ENCODE results near the gene STAT5B.
"Not testable (repeated sequence)": the region's sequence is repeated elsewhere in the genome, so short reads cannot be mapped to it uniquely, and the experiment has no call there.

Gene STAT5B

DNA sequence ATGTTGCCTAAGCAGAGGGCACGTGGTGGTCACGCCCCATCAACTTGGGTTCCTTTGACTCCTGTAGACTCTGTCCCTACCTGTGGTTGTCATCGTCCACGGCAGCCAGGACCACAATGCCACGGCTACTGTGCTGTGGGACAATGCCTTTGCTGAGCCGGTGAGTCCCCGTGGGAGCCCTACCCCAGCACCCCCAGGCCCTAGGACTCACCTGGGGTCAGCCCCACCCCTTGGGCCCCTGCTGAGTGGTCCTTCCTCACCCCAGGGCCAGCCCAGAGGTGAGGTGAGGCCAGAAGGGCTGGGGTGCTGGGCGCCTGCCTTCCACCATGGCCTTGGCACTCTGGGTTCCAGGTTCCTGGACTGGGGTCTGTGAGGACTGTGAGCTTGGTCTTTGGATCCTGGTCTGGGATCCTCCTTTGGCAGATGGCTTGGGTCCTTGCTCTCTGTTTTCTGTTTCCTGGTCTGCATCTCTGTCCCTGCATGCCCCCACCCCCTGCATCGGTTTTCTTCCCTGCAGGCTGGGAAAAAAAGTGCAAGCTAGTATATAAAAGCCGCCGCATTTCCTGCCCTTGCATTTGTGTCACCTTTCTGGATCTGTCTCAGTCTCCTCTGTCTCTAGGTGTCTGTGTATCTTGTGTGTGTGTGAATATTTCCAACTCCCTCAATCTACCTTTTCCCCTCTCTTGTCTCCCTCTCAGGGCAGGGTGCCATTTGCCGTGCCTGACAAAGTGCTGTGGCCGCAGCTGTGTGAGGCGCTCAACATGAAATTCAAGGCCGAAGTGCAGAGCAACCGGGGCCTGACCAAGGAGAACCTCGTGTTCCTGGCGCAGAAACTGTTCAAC is 29.6 kb upstream of the STAT5B start:
- DNase-seq (ENCODE audit: low spot score) = no peak

DNA sequence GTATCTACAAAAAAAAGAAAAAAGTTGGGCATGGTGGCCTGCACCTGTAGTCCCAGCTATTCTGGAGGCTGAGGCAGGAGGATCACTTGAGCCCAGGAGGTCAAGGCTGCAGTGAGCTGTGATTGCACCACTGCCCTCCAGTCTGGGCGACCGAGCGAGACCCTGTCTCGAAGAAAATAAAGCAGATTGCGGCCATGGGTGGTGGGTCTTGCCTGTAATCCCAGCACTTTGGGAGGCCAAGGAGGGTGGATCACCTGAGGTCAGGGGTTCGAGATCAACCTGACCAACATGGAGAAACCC is 28.8 kb upstream of the STAT5B start:
- not testable (repeated sequence) for DNase-seq (ENCODE audit: low spot score)

DNA sequence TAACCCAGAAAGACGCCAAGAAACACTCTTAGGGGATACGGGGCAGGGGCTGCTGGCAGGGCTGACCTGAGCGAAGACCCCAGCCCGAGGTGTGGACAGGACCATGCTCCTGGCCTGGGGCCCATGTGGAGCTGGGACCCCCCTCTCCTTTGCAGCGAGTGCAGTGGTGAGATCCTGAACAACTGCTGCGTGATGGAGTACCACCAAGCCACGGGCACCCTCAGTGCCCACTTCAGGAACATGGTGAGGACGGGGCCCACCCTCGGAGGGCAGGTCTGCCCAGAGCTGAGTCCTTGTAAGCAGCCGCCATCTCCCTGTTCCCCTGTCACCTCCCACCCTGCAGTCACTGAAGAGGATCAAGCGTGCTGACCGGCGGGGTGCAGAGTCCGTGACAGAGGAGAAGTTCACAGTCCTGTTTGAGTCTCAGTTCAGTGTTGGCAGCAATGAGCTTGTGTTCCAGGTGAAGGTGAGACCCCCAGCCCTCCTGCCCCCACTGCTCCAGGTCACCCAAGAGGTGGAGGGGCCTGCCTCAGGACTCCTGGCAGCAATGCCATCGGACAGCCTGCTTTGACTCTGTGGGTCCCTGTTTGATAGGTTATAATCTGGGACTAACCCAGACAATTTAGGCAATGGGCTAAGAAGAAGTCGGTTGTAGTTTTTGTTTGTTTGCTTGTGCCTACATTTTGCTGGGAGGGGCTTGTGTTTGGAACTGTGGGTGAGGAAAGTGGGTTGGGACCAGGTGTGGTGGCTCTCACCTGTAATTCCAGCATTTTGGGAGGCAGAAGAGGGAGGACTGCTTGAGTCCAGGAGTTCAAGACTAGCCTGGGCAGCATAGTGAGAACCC is 28.2 kb upstream of the STAT5B start:
- DNase-seq (ENCODE audit: low spot score) = no peak

DNA sequence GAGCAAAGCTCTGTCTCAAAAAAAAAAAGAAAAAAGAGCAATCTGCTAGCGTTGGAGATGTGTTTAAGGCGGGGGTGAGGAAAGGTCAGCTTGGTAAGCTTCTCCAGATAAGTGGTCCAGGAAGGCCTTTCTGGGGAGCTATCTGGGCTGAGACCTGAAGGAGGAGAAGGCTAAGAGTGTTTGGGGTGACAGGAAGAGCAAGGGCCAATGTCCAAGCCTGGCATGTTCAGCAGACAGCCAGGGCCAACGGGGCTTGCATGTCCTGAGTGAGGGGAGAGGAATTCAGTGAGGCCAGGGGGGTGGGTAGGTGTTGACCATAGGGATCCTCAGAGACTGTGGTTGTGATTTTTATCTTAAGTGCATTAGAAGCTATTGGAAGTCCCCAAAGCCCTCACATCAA is 27.5 kb upstream of the STAT5B start:
- DNase-seq (ENCODE audit: low spot score) = no peak

DNA sequence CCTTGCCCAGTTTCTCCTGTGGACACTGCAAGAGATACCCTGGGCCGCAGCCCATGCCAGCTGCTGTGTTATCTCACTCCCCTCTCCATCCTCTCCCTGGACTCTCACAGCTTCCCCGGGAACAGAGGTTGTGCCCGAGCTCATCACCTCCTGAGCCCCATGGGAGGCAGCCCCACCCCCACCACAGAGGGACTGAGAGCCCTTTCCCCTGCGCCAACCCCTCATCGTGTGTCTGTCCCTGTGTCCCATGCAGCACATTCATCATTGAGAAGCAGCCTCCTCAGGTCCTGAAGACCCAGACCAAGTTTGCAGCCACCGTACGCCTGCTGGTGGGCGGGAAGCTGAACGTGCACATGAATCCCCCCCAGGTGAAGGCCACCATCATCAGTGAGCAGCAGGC is 24.8 kb upstream of the STAT5B start:
- no peak for DNase-seq (ENCODE audit: low spot score)

DNA sequence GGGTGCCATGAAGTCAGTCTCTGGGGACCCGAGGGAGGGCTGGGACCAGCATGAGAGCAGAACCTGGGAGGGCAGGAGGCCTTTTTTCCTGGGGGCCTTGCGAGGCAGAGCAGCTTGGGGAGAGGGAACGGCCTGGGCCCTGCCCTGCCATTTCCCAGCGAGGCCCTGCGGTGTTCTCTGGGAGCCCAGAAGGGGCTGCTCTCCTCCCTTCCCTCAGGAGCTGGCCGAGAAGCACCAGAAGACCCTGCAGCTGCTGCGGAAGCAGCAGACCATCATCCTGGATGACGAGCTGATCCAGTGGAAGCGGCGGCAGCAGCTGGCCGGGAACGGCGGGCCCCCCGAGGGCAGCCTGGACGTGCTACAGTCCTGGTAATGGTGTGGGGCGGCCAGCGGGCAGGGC is 23.7 kb upstream of the STAT5B start:
- DNase-seq (ENCODE audit: low spot score) = not testable (repeated sequence)

DNA sequence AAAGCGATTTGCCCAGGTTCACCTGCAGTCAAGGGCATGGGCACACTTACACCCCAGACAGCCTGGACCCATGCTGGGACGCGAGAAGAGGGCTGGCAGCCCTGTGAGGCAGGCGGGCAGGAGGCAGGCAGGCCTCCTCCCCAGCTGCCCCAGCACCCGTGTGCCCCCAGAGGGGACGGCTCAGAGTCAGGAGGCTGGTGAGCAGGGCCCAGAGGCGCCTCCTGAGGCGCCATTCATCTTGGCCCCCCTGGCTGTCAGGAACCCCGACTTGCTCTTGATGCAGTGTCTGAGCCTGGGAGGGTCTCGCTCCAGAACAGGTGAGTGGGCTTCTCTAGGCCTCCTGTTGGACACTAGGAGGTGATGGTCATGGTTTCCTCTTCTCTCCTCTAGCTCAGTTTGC is 23.2 kb upstream of the STAT5B start:
- not testable (repeated sequence) for DNase-seq (ENCODE audit: low spot score)

DNA sequence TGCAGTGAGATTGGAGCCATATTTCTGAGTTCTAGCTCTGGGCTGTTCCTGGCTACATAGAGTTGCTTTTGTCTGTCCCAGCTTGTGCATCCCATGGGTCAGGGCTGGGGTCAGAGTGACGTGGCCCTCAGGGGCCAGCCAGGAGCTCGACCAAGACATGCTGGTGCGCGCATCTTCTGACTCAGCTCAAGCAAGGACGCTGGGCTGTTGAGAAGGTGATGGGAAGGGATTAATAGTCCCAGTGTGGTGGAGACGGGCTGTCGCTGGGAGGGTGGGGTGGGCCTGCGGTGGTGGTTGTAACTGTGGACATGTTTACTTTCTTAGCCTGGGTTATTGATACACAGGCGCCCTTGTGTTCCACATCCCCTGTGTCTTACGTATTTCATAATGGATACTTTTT is 21.6 kb upstream of the STAT5B start:
- not testable (repeated sequence) for DNase-seq (ENCODE audit: low spot score)

DNA sequence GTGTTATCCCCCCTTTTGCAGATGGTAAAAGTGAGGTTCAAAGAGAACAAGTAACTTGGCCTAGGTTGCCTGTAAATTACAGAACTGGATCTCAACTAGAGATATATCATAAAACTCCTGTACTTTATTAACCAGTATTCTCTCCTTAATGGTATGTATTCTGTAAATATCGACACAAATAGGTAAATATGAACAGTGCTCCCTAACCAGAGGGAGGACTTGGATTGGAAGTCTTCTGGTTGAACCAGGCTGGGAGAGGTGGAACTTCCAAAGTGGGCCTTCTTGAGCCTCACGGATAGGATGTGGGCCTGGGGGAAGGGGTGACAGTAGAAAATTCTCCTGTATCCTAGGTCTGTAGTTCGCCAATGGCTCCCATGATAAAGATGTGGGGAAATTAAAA is 19.8 kb upstream of the STAT5B start:
- DNase-seq (ENCODE audit: low spot score) = no peak

DNA sequence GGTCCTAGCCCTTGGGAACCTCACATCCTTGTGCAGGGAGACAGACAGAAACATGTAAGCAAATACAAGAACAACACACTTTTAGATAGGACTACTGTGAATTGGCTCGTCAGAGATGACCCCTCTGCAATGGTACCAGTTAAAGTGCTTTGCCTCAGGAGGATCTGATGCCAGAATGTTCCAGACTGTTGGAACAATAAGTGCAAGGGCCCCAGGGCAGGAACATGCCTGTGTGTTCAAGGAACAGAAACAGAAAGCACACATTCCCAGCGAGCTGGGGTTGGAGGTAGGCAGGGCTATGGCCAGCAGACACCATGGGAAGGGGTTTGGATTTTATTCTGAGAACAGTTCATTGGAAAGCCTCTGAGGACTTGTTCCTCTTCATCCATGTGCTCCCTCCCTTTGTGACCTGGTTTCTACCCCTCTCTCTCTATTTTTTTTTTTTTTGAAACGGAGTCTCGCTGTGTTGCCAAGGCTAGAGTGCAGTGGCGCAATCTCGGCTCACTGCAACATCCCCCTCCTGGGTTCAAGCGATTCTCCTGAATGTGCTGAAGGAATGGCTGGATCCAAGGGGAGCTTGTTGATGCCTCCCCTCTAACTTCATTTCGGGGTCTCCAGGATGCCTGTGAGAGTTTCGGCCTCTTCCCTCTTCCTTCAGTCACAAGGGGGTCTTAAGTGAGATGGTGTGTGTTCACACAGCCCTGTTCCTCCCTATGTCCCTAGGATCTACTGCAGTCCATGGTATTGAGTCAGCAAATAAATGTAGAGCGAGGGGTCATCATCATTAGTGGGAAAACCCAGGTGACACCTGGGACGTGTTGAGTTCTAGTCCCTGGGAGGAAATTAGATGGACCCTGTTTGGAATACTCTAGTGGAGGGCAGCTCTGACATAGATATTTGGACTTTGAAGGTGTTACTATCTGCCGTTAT is 18.5 kb upstream of the STAT5B start:
- no peak for DNase-seq (ENCODE audit: low spot score)

DNA sequence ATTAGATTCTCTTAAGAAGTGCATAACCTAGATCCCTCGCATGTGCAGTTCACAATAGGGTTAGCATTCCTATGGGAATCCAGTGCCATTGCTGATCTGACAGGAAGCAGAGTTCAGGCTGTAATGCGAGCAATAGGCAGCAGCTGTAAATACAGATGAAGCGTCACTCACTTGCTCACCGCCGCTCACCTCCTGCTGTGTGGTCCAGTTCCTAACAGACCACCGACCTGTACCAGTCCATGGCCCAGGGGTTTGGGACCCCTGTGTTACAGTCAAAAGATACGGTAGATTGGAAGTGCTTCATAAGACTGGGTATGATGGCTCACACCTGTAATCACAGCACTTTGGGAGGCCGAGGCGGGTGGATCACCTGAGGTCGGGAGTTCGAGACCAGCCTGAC is 14.9 kb upstream of the STAT5B start:
- no peak for DNase-seq (ENCODE audit: low spot score)

DNA sequence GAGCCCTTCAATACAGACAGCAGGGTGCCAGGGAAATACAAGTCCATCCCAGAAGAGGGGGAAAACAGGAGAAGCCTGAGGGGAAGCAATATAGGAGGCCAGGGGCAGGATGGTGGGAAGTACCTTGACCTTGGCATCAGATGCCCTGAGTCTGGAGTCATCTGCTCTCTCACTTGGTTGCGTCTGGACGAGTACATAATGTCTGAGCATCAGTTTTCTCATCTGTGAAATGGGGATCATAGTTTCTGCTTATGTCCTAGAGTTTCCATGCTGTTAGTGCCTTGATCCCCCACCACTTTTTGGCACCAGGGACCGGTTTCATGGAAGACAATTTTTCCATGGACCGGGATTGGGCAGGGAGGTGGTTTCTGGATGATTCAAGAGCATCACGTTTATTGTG is 14.4 kb upstream of the STAT5B start:
- DNase-seq (ENCODE audit: low spot score) = no peak

DNA sequence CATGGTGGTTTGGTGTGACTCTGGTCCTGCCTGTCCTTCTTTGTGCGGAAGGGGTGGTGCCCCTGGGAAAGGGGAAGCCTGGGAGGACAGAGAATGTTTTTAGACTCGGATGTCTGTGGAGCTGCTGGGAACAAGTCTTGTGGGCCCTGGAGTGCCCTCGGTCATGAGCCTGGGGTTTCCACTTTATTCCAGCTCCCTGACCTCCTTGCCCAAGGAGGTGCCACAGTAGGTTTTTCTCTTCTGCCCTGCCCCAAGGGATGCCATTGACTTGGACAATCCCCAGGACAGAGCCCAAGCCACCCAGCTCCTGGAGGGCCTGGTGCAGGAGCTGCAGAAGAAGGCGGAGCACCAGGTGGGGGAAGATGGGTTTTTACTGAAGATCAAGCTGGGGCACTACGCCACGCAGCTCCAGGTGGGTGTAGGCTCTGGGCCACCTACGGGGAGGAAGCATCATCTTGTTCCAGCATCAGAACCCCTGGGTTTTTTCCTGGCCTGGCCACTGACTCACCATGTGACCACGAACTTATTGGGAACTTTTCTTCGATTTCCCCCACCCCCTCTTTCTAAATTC is 13.5 kb upstream of the STAT5B start:
- no peak for DNase-seq (ENCODE audit: low spot score)

DNA sequence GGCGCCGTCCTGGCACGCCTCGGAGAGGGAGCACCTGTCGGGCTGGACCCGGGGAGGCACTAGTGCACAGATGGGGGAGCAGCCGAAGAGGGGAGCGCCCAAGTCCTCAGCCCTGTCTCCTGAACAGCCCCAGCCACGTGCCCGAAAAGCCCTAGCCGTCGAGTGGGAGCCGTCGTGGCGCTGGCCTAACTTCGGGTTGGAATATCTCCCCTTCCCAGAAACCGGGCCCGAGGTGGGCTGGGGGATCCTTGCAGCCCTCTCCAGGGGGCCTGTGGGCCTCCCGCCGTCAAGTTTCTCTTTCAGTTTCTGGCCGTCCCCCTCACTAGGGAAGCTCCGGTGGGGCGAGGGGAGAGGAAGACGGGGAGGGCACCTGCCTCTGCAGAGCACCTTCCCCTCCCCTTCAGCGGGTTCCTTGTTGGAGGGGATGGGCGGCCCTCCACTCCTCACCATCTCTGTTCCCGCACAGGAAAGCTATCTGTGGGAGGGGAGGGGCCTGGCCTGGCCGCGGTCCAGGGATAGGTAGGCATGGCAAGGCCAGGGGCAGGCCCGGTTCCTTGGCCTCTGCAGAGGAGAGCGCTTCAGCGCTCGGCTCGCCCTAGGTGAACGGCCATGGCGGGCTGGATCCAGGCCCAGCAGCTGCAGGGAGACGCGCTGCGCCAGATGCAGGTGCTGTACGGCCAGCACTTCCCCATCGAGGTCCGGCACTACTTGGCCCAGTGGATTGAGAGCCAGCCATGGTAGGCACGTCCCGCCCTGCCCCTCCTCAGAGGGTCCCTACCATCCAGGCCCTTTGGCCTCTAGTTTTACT is 12.8 kb upstream of the STAT5B start:
- no peak for DNase-seq (ENCODE audit: low spot score)

DNA sequence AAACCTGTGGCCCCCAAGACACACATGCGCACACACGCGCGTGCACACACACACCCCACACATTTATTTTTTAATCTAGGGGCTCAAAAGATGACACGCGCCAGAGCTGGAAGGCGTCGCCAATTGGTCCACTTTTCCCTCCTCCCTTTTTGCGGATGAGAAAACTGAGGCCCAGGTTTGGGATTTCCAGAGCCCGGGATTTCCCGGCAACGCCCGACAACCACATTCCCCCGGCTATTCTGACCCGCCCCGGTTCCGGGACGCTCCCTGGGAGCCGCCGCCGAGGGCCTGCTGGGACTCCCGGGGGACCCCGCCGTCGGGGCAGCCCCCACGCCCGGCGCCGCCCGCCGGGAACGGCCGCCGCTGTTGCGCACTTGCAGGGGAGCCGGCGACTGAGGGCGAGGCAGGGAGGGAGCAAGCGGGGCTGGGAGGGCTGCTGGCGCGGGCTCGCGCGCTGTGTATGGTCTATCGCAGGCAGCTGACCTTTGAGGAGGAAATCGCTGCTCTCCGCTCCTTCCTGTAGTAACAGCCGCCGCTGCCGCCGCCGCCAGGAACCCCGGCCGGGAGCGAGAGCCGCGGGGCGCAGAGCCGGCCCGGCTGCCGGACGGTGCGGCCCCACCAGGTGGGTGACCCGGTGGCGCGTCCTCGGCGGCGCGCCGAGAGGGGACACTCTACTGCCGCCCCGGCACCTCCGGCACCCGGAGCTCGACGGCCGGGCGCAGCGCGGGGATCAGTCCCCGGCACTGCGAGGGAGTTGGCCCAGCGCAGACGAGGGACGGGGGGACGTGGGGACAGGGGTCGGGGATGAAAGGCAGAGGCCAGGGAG is 12.0 kb upstream of the STAT5B start, which contains the start of gene STAT5A:
Gene STAT5A, plus strand, starts transcription at position 522 of the 826 bp plus-strand sequence. CDS start 914 bp downstream, outside the sequence.
- peak; percentile 54 for DNase-seq (ENCODE audit: low spot score)

DNA sequence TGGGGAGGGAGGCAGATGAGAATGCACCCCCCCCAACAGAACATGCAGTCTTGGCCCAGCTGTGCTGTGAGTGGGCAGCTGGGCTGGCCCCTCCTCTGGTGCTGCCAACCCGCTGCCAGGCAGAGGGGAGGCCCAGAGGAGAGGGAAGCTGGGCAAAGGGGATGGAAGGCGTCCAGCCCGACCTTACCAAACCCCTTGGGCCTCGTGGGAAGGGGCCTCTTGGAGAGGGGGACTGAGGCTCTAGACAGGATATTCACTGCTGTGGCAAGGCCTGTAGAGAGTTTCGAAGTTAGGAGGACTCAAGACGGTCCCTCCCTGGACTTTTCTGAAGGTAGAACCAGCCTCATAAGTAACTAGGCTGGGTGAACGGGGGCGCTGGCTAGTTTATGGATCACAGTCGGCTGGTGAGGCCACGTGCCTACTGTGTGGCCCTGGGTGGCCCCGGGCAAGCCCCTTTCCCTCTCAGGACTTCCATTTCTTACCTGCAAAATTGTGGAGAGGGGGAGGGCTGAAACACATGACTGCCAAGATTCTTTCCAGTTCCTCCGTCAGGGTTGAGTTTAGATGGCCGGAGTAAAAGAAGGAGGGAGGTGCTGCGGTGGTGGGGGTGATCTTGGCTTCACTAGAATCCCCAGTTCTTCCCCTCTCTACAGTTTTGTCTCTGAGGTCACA is 11.2 kb upstream of the STAT5B start:
- peak; percentile 72 for DNase-seq (ENCODE audit: low spot score)

DNA sequence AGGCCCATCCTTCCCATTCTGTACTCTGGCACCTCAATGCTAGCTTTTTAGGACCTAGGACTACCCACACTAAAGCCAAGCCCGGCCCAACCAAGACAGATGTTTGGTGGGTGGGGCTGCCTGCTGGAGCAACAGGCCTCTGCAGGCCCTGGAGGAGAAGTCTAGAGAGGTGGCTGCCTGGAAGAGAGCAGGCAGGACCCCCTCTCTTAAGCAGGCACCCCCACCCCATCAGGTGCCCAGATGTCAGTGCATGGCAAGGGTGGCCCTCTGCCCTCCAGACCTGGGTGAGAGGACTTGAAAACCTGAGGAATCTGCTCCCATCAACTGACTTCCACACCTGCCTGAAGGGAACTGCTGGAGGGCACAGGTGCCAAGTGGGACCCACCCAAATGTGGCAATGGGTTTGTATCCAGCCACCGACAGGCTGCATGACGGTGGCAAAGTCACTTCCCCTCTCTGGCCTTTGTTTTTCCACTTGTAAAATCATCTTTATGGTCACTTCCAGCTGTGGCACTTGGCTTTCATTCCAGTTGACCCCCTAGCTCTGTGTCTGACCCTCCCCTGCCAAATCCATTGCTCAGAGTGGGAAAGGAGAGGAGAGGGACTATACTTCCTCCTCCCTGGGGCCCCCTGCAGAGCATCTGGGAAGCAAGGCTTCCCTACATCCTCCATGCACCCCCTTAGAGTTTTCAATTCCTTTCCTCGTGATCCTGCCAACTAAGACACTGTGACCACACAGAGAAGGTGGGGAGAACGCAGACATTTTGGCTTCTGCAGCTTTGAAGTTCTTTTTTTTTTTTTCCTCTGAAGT is 10.4 kb upstream of the STAT5B start:
- DNase-seq (ENCODE audit: low spot score) = peak; percentile 53

DNA sequence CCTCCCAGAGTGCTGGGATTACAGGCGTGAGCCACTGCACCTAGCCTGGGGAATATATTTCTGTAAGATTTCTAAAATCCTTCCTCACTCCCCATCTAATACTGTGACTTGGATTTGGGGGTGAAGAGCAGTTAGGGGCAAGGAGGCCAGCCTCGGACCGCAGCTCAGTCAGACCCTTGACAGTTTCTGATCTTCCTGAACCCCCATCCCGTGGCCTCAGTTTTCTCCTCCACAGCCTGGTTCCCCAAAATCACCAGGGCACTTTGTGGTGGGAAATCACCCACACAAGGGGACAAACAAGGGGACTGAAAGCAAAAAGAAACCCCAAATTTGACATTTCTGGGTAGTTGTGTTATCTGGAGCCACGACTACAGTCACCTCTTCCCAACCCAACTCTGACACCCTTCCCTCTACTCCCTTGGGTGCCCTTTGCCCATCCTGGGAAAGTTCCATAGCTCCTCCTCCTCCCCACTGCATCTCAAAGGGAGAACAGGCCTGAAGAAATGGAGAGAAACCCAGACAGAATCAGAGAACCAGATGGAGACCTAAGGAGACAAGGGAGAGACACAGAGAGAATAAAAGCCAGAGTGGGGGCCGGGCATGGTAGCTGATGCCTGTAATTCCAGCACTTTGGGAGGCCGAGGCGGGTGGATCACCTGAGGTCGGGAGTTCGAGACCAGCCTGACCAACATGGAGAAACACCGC is 9.3 kb upstream of the STAT5B start:
- DNase-seq (ENCODE audit: low spot score) = no peak
